Measurements from ENCODE around the gene EXOSC6.

DNA sequence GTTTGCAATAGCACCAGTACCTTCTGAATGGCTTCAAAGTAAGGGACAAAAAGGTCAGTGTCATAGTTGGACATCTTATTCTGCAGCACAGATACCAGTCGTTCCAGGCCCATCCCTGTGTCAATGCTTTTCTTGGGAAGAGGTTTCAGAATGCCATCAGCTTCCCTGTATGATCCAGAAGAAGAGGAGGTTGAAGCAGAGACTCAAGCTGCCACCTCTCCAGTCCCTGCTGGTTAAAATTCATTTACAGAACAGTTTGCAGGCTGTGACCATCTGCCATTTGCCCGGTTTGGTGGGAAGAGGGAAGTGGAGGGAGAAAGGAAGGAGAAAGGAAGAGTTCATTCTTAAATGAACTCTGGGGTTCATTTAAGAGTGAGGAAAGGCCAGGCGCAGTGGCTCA is 18.4 kb upstream of the EXOSC6 start:
- TF ChIP-seq NFE2L2 (IDR thresholded peaks at IDR 0.05; ENCODE audit: low read depth, low read length), result no peak
- TF ChIP-seq, protein P1, sequence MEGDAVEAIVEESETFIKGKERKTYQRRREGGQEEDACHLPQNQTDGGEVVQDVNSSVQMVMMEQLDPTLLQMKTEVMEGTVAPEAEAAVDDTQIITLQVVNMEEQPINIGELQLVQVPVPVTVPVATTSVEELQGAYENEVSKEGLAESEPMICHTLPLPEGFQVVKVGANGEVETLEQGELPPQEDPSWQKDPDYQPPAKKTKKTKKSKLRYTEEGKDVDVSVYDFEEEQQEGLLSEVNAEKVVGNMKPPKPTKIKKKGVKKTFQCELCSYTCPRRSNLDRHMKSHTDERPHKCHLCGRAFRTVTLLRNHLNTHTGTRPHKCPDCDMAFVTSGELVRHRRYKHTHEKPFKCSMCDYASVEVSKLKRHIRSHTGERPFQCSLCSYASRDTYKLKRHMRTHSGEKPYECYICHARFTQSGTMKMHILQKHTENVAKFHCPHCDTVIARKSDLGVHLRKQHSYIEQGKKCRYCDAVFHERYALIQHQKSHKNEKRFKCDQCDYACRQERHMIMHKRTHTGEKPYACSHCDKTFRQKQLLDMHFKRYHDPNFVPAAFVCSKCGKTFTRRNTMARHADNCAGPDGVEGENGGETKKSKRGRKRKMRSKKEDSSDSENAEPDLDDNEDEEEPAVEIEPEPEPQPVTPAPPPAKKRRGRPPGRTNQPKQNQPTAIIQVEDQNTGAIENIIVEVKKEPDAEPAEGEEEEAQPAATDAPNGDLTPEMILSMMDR (conservative IDR thresholded peaks at IDR 0.05; ENCODE audit: low read depth, low read length), result no peak

Measured in IMR-90 (cell line).